Transverse colon (tissue), 4 donors: ENCODE measurements around the gene HSPBP1.

ENCODE experiments used
- CTCF ChIP-seq, 5 experiments: fragments of 200-600 bp in 3 of 5; fragments of 450-650 bp in 2 of 5; sonication (generic) in 3 of 5; IDR thresholded peaks; 1 replicate in 2 of 5; 2 replicates in 3 of 5; pipeline ENCODE4 v1.5.1; 2016 to 2017; ENCODE audit warnings: antibody characterized with exemption in 5 of 5, inconsistent platforms in 3 of 5, mild to moderate bottlenecking in 2 of 5, moderate library complexity in 1 of 5
- EP300 ChIP-seq: sonication (generic); formaldehyde crosslinking; IDR thresholded peaks from one replicate; pipeline ENCODE4 v1.6.1; 2017; ENCODE audit warnings: antibody characterized with exemption, low read depth
- POLR2A ChIP-seq: fragments of 450-650 bp; IDR thresholded peaks from one replicate; pipeline ENCODE4 v1.6.1; 2016; ENCODE audit warnings: antibody characterized with exemption, mild to moderate bottlenecking, moderate library complexity
- POLR2AphosphoS5 ChIP-seq, 3 donors: sonication (generic); formaldehyde crosslinking; IDR thresholded peaks; one replicate each; pipeline ENCODE4 v1.6.1; 2016; ENCODE audit warnings: antibody characterized with exemption in 3 of 3

GRCh38 chr19:55309448-55309847, 29.5 kb upstream of the HSPBP1 start:
- TF ChIP-seq CTCF (IDR thresholded peaks at IDR 0.05): no peak
- no peak for TF ChIP-seq POLR2AphosphoS5 (IDR thresholded peaks at IDR 0.05)
- TF ChIP-seq POLR2A: no peak
- no peak for TF ChIP-seq EP300
